Calu3 (cell line): ENCODE results near the gene LANCL2. TPM values are rescaled to one million over a fixed set of nuclear protein-coding genes. Genes with fewer than 3 reads are reported as not detected.

Experiments used
- BruUV-seq: library from RNA; stranded (reverse); fragments of 400-500 nt; replicated peaks from 2 replicates; lab custom pipeline; 2021; lab: Mats Ljungman, UMichigan
- CTCF ChIA-PET: fragments of 300-600 bp; sonication (Branson Sonifier 250); formaldehyde crosslinking; loops from one replicate; lab custom pipeline; 2022; ENCODE audit warnings: antibody characterized with exemption; lab: Charles Lee
- DNase-seq: peaks from one replicate; pipeline ENCODE4 v3.0.0; 2022
- H3K27ac Mint-ChIP-seq: one replicate; pipeline ENCODE4 v1.8.0; 2022; ENCODE audit warnings: mixed read lengths; ENCODE audit not compliant: unreplicated experiment
- H3K27me3 Mint-ChIP-seq: one replicate; pipeline ENCODE4 v1.8.0; 2022; ENCODE audit warnings: mixed read lengths; ENCODE audit not compliant: unreplicated experiment
- H3K36me3 Mint-ChIP-seq: one replicate; pipeline ENCODE4 v1.8.0; 2022; ENCODE audit warnings: mild to moderate bottlenecking, moderate library complexity, mixed read lengths; ENCODE audit not compliant: insufficient read depth, unreplicated experiment
- H3K4me1 Mint-ChIP-seq: one replicate; pipeline ENCODE4 v1.8.0; 2022; ENCODE audit warnings: mild to moderate bottlenecking, low read depth, mixed read lengths; ENCODE audit not compliant: unreplicated experiment
- H3K4me3 Mint-ChIP-seq: one replicate; pipeline ENCODE4 v1.8.0; 2022; ENCODE audit warnings: mild to moderate bottlenecking, low read depth, moderate library complexity, mixed read lengths; ENCODE audit not compliant: unreplicated experiment
- H3K9me3 Mint-ChIP-seq: one replicate; pipeline ENCODE4 v1.8.0; 2022; ENCODE audit warnings: low read depth, mixed read lengths; ENCODE audit not compliant: unreplicated experiment
- intact Hi-C: fragments of 100-400 bp; cut with micrococcal nuclease; formaldehyde crosslinking; loops from one replicate; pipeline ENCODE4 v1.10.0; 2022; ENCODE audit not compliant: unreplicated experiment
- total RNA-seq: library from RNA; stranded (reverse); gene quantifications from 2 replicates; pipeline ENCODE4 v1.2.3, GENCODE V29; 2022
- TF ChIP-seq, protein P1 (sequence below): fragments of 200-600 bp; IDR thresholded peaks from one replicate; pipeline ENCODE4 v1.8.0; 2022; ENCODE audit warnings: antibody characterized with exemption; ENCODE audit not compliant: unreplicated experiment

LANCL2 gene
- total RNA-seq, 1 experiment from 2014 or later, result 15.7 TPM

DNA sequence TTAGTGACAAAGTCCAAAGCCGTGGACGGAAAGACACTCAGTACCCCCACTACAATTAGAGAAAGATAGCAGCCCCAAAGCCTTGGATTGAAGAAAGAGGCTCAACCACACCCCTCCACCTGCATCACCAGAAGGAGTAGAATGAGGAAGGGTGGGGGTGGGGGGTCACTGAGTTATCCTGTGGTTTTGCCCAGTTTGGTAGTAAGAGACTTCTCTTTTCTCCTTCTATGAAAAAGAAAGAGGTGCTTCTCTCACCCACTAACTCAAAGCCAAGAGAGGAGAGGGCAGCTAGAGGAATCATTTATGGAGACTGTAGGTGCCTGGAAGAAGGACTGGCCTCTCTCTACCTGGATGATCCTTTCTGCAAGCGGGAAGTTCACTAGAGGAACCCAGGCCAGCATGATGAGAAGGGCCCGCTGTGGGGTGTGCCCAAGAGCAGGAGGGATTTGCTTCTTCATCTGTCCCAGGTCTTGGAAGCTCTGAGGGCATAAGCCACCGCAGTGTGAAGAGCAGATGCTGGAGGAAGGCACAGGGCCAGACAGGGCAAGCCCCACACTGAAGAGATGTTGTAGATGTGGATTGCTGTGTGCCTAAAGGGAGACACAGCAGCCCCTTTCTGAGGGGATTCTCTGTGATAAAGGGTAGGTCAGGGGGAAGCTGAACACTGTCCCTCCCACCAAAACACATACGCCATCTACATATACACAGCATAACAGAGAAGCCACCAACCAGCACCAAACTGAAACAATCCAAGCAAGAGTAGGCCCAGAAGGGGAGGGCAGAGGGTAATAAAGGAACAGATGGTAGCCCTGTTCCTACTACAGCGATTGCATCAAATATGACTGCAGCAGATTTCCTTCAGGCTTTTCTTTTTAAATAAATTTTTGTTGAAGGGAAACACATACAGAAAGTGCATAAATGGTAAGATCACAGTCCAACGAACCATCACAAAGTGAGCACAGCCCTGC is 25.8 kb upstream of the LANCL2 start:
- Mint-ChIP-seq H3K4me3 (no peak overlapping the region), H3K9me3 (peaks cover 3% of the 10 kb centered on the region), H3K4me1 (no peaks in the 10 kb centered on the region), H3K27me3 (peaks cover 52% of the 10 kb centered on the region), H3K36me3 (no peaks in the 10 kb centered on the region), H3K27ac (no peak overlapping the region)
- BruUV-seq, result no TSS peak
- intact Hi-C loops, result no loop called here
- CTCF ChIA-PET, result no interaction called here
- TF ChIP-seq, protein P1, sequence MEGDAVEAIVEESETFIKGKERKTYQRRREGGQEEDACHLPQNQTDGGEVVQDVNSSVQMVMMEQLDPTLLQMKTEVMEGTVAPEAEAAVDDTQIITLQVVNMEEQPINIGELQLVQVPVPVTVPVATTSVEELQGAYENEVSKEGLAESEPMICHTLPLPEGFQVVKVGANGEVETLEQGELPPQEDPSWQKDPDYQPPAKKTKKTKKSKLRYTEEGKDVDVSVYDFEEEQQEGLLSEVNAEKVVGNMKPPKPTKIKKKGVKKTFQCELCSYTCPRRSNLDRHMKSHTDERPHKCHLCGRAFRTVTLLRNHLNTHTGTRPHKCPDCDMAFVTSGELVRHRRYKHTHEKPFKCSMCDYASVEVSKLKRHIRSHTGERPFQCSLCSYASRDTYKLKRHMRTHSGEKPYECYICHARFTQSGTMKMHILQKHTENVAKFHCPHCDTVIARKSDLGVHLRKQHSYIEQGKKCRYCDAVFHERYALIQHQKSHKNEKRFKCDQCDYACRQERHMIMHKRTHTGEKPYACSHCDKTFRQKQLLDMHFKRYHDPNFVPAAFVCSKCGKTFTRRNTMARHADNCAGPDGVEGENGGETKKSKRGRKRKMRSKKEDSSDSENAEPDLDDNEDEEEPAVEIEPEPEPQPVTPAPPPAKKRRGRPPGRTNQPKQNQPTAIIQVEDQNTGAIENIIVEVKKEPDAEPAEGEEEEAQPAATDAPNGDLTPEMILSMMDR, result no peak
- DNase-seq, result no peak

DNA sequence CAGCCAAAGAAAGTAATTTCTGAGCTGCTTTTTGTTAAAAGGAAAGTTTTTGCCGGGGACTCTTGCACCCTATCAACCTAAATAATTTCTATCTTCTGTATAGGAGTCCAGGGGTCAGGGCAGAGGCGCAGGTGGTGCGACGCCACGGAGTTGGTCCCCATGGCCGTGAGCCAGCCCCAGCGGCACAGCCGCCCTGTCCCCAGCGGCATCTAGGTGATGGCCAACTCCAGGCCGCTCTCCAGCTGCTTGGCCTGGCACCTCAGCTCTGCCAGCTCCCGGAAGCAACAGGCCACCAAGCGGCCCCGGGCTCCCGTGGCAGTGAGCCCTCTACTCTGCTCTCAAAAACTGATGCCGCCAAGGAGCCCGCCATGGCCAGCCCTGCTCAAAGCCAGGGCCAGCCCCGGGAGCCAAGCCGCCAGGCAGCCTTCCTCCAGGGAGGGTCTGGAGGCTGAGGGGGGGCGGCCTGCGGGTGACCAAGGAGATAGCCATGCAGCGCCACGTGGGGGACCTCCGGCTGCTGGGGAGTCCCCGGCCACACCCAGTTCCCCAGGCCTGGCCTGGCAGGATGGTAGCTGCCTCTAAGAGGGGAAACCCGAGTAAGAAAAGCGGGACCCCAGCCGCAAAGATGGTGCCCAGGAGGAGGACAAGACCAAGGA is 22.8 kb upstream of the LANCL2 start:
- Mint-ChIP-seq H3K36me3 (no peaks in the 10 kb centered on the region), H3K27me3 (peaks cover 21% of the 10 kb centered on the region), H3K27ac (no peak overlapping the region), H3K4me1 (no peaks in the 10 kb centered on the region), H3K4me3 (no peak overlapping the region), H3K9me3 (peaks cover 5% of the 10 kb centered on the region)
- CTCF ChIA-PET, result no interaction called here
- no TSS peak for BruUV-seq
- intact Hi-C loops, result no loop called here
- TF ChIP-seq, protein P1, result no peak
- DNase-seq, result no peak

GRCh38 chr7:55343002-55343781 is 21.9 kb upstream of the LANCL2 start:
- Mint-ChIP-seq H3K36me3 (no peaks in the 10 kb centered on the region), H3K4me1 (no peaks in the 10 kb centered on the region), H3K27me3 (peaks cover 13% of the 10 kb centered on the region), H3K27ac (no peak overlapping the region), H3K9me3 (peaks cover 5% of the 10 kb centered on the region), H3K4me3 (no peak overlapping the region)
- no TSS peak for BruUV-seq
- CTCF ChIA-PET, result no interaction called here
- TF ChIP-seq, protein P1, result no peak
- no peak for DNase-seq
- intact Hi-C loops, result no loop called here

- Mint-ChIP-seq H3K27ac (no peak overlapping the region), H3K27me3 (peaks cover 11% of the 10 kb centered on the region), H3K4me1 (no peaks in the 10 kb centered on the region), H3K36me3 (no peaks in the 10 kb centered on the region), H3K4me3 (no peak overlapping the region), H3K9me3 (peaks cover 5% of the 10 kb centered on the region)
- intact Hi-C loops, result no loop called here
- no TSS peak for BruUV-seq
- CTCF ChIA-PET, result no interaction called here
- no peak for DNase-seq
- TF ChIP-seq, protein P1, result no peak
Observed at GRCh38 chr7:55343860-55344606, 21.1 kb upstream of the LANCL2 start.
